HUES64 (cell line): ENCODE measurements around the gene SLC6A6. TPM values are rescaled to one million over a fixed set of nuclear protein-coding genes. Genes with fewer than 3 reads are reported as not detected.

ENCODE experiments used
- H3K27ac ChIP-seq: 2 replicates; pipeline ENCODE4 v1.7.0; 2013; ENCODE audit warnings: low read depth, low read length, inconsistent platforms
- H3K27me3 ChIP-seq: 2 replicates; pipeline ENCODE4 v1.6.1; 2013; ENCODE audit warnings: mild to moderate bottlenecking, low read length; ENCODE audit not compliant: insufficient read depth
- H3K36me3 ChIP-seq: 2 replicates; pipeline ENCODE4 v1.6.1; 2013; ENCODE audit warnings: mild to moderate bottlenecking, low read length; ENCODE audit not compliant: insufficient read depth
- H3K4me1 ChIP-seq: 2 replicates; pipeline ENCODE4 v1.6.1; 2013; ENCODE audit warnings: mild to moderate bottlenecking, low read length, moderate library complexity; ENCODE audit not compliant: insufficient read depth
- H3K4me3 ChIP-seq: 2 replicates; pipeline ENCODE4 v1.5.1; 2013; ENCODE audit warnings: mild to moderate bottlenecking, low read length, moderate library complexity
- H3K9ac ChIP-seq: 2 replicates; pipeline ENCODE4 v1.6.1; 2013; ENCODE audit warnings: mild to moderate bottlenecking, low read depth, low read length
- H3K9me3 ChIP-seq: 2 replicates; pipeline ENCODE4 v1.6.1; 2013; ENCODE audit warnings: low read depth, low read length; ENCODE audit not compliant: insufficient read depth
- WGBS: fragments of 150-250, 120-280 bp; methylation state at CpG from one replicate; pipeline ENCODE4 v1.1.7; 2013; ENCODE audit warnings: missing lambda C conversion rate; 5-methylcytosine and 5-hydroxymethylcytosine counted together
- polyA plus RNA-seq, 2 experiments: library from polyadenylated mRNA; stranded (reverse); fragments of 50-300 nt; gene quantifications; one replicate each; pipeline ENCODE4 v1.2.3, GENCODE V29; 2013

The SLC6A6 gene
- 35.0 TPM for polyA plus RNA-seq (2013, experiment 1 of 2)
- polyA plus RNA-seq (2013, experiment 2 of 2): 40.3 TPM

DNA sequence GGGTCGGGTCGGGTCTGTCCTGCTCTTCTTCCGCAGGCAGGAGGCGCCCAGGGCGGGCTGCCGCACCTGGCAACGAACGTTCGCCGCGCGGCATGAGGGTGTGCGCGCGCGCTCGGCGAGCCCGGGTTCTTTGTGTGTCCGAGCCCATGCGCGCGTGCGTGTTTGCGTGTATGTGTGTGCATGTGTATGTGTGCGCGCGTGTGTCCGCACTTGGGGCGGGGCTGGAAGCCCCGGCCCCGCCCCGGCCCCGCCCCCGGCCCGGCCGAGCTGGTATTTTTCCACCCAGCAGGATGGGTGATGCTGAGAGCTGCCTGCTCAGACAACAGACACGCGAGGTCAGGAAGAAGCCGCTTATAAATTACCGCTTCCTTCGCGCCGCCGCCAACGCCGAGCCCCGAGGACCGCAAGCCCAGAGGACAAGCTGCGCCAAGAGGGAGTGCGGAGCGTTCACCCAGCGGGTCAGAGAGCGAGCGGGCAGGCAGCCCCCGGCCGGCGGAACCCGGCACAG lies at the start of gene SLC6A6:
Gene SLC6A6, plus strand, starts transcription at position 303 of the 508 bp plus-strand sequence. CDS start 41,029 bp downstream, outside the sequence.
- peaks cover 12% of the 10 kb centered on the region; the same call in 1 of the 2 replicates for H3K4me1 ChIP-seq
- WGBS: under 1% methylated on average over 59 of the region's 59 CpGs
- no peaks in the 10 kb centered on the region for H3K9me3 ChIP-seq
- H3K27ac ChIP-seq: peak within 1 kb of the TSS; percentile 98
- H3K4me3 ChIP-seq: peak within 1 kb of the TSS; percentile 71
- no peaks in the 10 kb centered on the region for H3K27me3 ChIP-seq
- peak within 1 kb of the TSS; percentile 93 for H3K9ac ChIP-seq
- peaks cover 8% of the 10 kb centered on the region; the same call in 1 of the 2 replicates for H3K36me3 ChIP-seq

DNA sequence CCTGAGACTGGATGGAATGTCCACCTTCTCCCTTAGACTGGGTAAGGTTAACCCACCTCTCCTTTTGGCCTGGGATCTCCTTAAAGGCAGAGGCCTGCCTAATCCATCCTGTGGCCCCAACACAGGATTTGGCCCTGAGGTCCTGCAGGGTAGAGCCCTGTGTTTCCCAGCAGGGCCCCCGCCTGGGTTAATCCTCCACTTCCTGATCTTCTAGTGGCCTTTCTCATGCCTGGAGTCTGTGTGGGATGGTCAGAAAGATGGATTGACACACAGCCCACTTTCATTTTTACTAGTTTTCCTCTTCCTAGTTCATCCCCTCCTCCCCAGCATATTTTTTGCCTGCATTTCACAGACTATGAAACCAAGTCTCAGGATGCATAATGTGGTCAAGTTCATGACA lies 48.9 kb upstream of the SLC6A6 start:
- Histone ChIP-seq H3K4me3 (no peak overlapping the region), H3K9ac (peak overlapping the region; percentile 28; the same call in 1 of the 2 replicates), H3K9me3 (no peaks in the 10 kb centered on the region), H3K27ac (no peak overlapping the region), H3K36me3 (no peaks in the 10 kb centered on the region), H3K4me1 (peaks cover 12% of the 10 kb centered on the region), H3K27me3 (no peaks in the 10 kb centered on the region)
- 8% methylated on average over 1 of the region's 1 CpG for WGBS

GRCh38 chr3:14357463-14357862 lies 44.9 kb upstream of the SLC6A6 start:
- H3K4me1 ChIP-seq: peaks cover 12% of the 10 kb centered on the region
- no peaks in the 10 kb centered on the region for H3K36me3 ChIP-seq
- no peaks in the 10 kb centered on the region for H3K9me3 ChIP-seq
- no peak overlapping the region for H3K27ac ChIP-seq
- H3K4me3 ChIP-seq: no peak overlapping the region
- WGBS: 93% methylated on average over 1 of the region's 1 CpG
- H3K27me3 ChIP-seq: no peaks in the 10 kb centered on the region
- H3K9ac ChIP-seq: no peak overlapping the region

- no peak overlapping the region for H3K4me3 ChIP-seq
- no peaks in the 10 kb centered on the region for H3K36me3 ChIP-seq
- H3K4me1 ChIP-seq: peaks cover 6% of the 10 kb centered on the region
- no peak overlapping the region for H3K9ac ChIP-seq
- H3K27me3 ChIP-seq: no peaks in the 10 kb centered on the region
- H3K27ac ChIP-seq: no peak overlapping the region
- WGBS: 78% methylated on average over 26 of the region's 26 CpGs
- no peaks in the 10 kb centered on the region for H3K9me3 ChIP-seq
Measured at GRCh38 chr3:14358426-14359211, 43.8 kb upstream of the SLC6A6 start.

DNA sequence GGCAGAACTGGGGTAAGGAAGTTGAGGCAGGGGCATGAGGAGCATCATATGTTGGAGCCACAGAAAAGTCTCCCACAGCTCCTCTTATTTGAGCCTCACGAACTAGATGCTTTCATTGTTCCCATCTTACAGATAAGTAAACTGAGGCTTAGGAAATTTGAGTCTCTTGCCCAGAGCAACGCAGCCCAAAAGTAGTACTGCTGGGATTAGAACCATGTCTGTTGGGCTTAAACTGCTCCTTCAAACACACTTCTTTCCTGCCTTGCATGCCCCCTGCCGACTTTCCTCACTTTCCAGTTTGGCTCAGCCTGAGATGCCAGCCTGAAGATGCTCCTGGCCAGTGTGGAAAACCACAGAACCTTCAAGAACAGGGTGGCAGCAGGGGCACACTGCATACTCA lies 43.1 kb upstream of the SLC6A6 start:
- H3K4me3 ChIP-seq: no peak overlapping the region
- no peak overlapping the region for H3K27ac ChIP-seq
- H3K9ac ChIP-seq: no peak overlapping the region
- WGBS: 92% methylated on average over 3 of the region's 3 CpGs
- H3K27me3 ChIP-seq: no peaks in the 10 kb centered on the region
- H3K4me1 ChIP-seq: peaks cover 4% of the 10 kb centered on the region; the same call in 1 of the 2 replicates
- no peaks in the 10 kb centered on the region for H3K9me3 ChIP-seq
- no peaks in the 10 kb centered on the region for H3K36me3 ChIP-seq

DNA sequence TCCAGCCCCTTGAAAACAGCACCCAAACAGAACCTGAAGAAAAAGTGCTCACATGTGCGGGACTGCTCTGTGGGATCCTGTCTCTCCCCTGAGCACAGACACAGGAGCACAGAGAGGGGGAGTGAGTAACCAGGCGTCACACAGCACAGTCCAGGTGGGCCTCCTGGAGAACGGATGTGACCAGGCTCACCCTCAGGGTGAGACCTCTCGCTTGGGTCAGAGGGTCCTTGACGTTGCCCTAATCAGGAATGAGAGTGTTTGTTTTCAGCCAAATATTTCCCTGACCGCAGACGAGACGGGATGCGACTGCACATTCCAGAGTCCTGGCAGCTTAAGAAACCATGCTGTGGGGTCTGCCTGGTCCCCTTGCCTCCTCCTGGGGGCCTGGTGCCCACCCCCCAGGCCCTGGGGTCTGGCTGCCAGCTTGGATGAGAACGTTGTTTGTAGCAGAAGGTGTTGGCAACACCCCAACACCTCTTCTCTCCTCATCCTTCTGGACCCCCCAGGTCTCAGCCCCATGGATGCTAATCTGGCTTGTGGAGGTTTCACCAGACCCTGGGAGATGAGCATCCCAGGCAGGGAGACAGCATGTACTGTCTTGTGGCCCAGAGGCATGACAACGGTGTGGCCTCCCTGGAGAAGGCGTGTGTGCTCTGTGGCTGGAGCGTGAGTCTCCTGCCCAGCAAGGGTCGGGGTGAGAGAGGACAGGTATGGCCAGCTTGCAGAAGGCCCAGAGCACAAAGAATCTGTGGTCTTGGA lies 42.1 kb upstream of the SLC6A6 start:
- Histone ChIP-seq H3K36me3 (no peaks in the 10 kb centered on the region), H3K9me3 (no peaks in the 10 kb centered on the region), H3K4me1 (peaks cover 4% of the 10 kb centered on the region; the same call in 1 of the 2 replicates), H3K9ac (no peak overlapping the region), H3K27me3 (no peaks in the 10 kb centered on the region), H3K27ac (no peak overlapping the region), H3K4me3 (no peak overlapping the region)
- WGBS: 89% methylated on average over 14 of the region's 14 CpGs

GRCh38 chr3:14361068-14361677 lies 41.2 kb upstream of the SLC6A6 start:
- no peaks in the 10 kb centered on the region for H3K27me3 ChIP-seq
- H3K4me1 ChIP-seq: peaks cover 4% of the 10 kb centered on the region; the same call in 1 of the 2 replicates
- 84% methylated on average over 8 of the region's 8 CpGs for WGBS
- H3K9me3 ChIP-seq: no peaks in the 10 kb centered on the region
- no peak overlapping the region for H3K9ac ChIP-seq
- H3K27ac ChIP-seq: no peak overlapping the region
- H3K36me3 ChIP-seq: no peaks in the 10 kb centered on the region
- H3K4me3 ChIP-seq: no peak overlapping the region

GRCh38 chr3:14362890-14363289 lies 39.5 kb upstream of the SLC6A6 start:
- H3K27me3 ChIP-seq: no peaks in the 10 kb centered on the region
- peaks cover 4% of the 10 kb centered on the region; the same call in 1 of the 2 replicates for H3K4me1 ChIP-seq
- no peaks in the 10 kb centered on the region for H3K9me3 ChIP-seq
- H3K36me3 ChIP-seq: no peaks in the 10 kb centered on the region
- 92% methylated on average over 3 of the region's 3 CpGs for WGBS
- no peak overlapping the region for H3K9ac ChIP-seq
- no peak overlapping the region for H3K4me3 ChIP-seq
- H3K27ac ChIP-seq: no peak overlapping the region

DNA sequence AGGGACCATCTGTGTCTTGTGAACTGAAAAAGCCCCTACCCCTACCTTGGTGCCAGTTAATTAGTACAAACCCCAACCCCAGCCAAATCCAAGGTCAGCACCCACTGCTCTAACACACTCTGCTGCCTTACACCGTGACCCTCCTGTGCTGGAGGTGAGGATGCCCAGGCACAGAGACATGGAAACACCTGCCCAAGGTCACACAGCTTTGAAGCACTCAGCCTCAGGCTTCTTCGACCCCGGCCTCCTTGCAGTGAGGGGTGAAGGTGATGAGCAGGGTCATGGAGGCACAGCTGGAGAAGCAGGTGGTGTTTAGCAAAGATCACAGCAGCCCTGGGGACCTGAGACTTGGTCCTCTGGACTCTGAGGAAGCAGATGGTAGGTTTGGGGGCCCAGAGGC lies 39.0 kb upstream of the SLC6A6 start:
- H3K36me3 ChIP-seq: no peaks in the 10 kb centered on the region
- no peaks in the 10 kb centered on the region for H3K9me3 ChIP-seq
- H3K4me3 ChIP-seq: no peak overlapping the region
- H3K4me1 ChIP-seq: no peaks in the 10 kb centered on the region; the same call in 1 of the 2 replicates
- 99% methylated on average over 3 of the region's 3 CpGs for WGBS
- no peak overlapping the region for H3K9ac ChIP-seq
- H3K27ac ChIP-seq: no peak overlapping the region
- no peaks in the 10 kb centered on the region for H3K27me3 ChIP-seq

DNA sequence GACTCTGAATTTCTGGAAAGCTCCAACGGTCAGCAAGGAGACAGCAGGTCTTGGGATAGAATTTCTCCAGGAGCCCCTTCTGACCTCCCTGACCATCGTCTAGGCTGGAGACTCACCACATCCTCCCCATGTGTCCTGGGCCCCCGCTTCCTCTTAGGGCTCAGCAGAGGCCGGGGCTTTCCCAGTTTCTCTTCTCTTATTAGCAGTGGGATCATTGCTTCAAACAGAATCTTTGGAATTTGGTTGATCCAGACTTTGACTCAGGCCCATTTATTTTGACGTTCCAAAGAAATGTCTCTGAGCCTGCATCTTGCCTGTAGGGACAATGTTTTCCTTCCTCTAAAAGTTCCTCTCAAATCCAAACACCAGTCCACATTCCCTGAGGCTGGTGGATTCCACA lies 38.4 kb upstream of the SLC6A6 start:
- no peaks in the 10 kb centered on the region for H3K4me1 ChIP-seq
- no peaks in the 10 kb centered on the region for H3K27me3 ChIP-seq
- no peaks in the 10 kb centered on the region for H3K36me3 ChIP-seq
- 83% methylated on average over 5 of the region's 5 CpGs for WGBS
- H3K4me3 ChIP-seq: no peak overlapping the region
- H3K27ac ChIP-seq: no peak overlapping the region
- H3K9ac ChIP-seq: no peak overlapping the region
- H3K9me3 ChIP-seq: no peaks in the 10 kb centered on the region
